Measurements from ENCODE around the gene THBS3.

Gene THBS3

GRCh38 chr1:155206891-155207805, 549 bp downstream of the THBS3 start:
- DNase-seq (ENCODE audit: low read depth): no peak
- TF ChIP-seq CTCF (IDR thresholded peaks at IDR 0.05; ENCODE audit: low read depth, low read length, missing control alignments): peak; percentile 92
- no peak overlapping the region for H3K4me3 ChIP-seq (ENCODE audit: low read depth, low read length)

GRCh38 chr1:155205969-155206593, 1.6 kb downstream of the THBS3 start:
- H3K4me3 ChIP-seq (ENCODE audit: low read depth, low read length): no peak overlapping the region
- no peak for DNase-seq (ENCODE audit: low read depth)
- TF ChIP-seq CTCF (IDR thresholded peaks at IDR 0.05; ENCODE audit: low read depth, low read length, missing control alignments): no peak

GRCh38 chr1:155205035-155205434, 2.7 kb downstream of the THBS3 start:
- no peak for TF ChIP-seq CTCF (IDR thresholded peaks at IDR 0.05; ENCODE audit: low read depth, low read length, missing control alignments)
- no peak for DNase-seq (ENCODE audit: low read depth)
- no peak overlapping the region for H3K4me3 ChIP-seq (ENCODE audit: low read depth, low read length)

- H3K4me3 ChIP-seq (ENCODE audit: low read depth, low read length): no peak overlapping the region
- no peak for DNase-seq (ENCODE audit: low read depth)
- no peak for TF ChIP-seq CTCF (IDR thresholded peaks at IDR 0.05; ENCODE audit: low read depth, low read length, missing control alignments)
These were observed 4.8 kb downstream of the THBS3 start for GRCh38 chr1:155202731-155203515.

GRCh38 chr1:155202198-155202597, 5.5 kb downstream of the THBS3 start:
- H3K4me3 ChIP-seq (ENCODE audit: low read depth, low read length): no peak overlapping the region
- DNase-seq (ENCODE audit: low read depth): no peak
- TF ChIP-seq CTCF (IDR thresholded peaks at IDR 0.05; ENCODE audit: low read depth, low read length, missing control alignments): no peak

- no peak for TF ChIP-seq CTCF (IDR thresholded peaks at IDR 0.05; ENCODE audit: low read depth, low read length, missing control alignments)
- no peak for DNase-seq (ENCODE audit: low read depth)
- H3K4me3 ChIP-seq (ENCODE audit: low read depth, low read length): no peak overlapping the region
These were observed 6.8 kb downstream of the THBS3 start for GRCh38 chr1:155200920-155201319.

Data from GM12864 (cell line).